Mammary epithelial cell (primary cell): ENCODE results near the gene ITGA5.

ENCODE experiments used
- EZH2 ChIP-seq: IDR thresholded peaks from 2 replicates; pipeline ENCODE4 v1.6.1; 2012; ENCODE audit warnings: low read length, inconsistent platforms, borderline replicate concordance
- TF ChIP-seq, protein P1 (sequence below), 2 donors: IDR thresholded peaks in 1 of 2; conservative IDR thresholded peaks in 1 of 2; 2 replicates each; pipeline ENCODE4 v1.5.1; 2011 to 2012; ENCODE audit warnings: inconsistent platforms in 2 of 2, low read length in 2 of 2, mild to moderate bottlenecking in 2 of 2, control low read depth in 1 of 2, low read depth in 1 of 2; ENCODE audit not compliant: insufficient read depth in 1 of 2; ENCODE audit errors: extremely low read depth in 1 of 2

DNA sequence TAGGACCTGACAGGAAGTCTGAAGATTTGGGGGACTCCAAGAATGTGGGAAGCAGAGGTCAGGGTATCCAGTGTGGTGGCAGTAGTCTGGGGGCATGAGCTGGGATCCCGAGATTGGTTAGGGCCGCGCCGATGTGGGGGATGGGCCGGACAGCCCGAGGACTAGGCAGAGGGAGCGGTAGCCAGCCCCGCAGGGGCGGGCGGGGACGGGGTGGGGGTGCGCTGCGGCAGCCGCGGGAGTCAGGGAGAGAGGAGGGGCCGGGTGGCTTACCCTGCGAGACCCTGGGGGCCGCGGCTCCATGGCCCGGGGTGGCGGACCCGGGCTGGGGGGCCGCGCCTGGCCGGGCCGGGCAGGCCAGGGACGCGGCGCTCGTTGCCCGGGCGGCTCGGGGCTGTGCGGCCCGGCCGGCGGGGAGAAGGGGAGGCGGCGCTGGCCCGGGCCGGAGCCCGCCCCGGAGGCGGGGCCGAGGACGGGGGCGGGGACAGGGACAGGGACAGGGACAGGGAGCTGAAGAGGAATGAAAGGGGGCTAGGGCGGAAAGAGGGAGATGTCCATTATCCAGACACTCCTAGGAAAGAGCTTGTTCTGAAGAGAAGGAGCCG is 40.2 kb downstream of the ITGA5 start:
- TF ChIP-seq, protein P1, sequence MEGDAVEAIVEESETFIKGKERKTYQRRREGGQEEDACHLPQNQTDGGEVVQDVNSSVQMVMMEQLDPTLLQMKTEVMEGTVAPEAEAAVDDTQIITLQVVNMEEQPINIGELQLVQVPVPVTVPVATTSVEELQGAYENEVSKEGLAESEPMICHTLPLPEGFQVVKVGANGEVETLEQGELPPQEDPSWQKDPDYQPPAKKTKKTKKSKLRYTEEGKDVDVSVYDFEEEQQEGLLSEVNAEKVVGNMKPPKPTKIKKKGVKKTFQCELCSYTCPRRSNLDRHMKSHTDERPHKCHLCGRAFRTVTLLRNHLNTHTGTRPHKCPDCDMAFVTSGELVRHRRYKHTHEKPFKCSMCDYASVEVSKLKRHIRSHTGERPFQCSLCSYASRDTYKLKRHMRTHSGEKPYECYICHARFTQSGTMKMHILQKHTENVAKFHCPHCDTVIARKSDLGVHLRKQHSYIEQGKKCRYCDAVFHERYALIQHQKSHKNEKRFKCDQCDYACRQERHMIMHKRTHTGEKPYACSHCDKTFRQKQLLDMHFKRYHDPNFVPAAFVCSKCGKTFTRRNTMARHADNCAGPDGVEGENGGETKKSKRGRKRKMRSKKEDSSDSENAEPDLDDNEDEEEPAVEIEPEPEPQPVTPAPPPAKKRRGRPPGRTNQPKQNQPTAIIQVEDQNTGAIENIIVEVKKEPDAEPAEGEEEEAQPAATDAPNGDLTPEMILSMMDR (conservative IDR thresholded peaks at IDR 0.05 in 1 of 2, IDR thresholded peaks at IDR 0.05 in 1 of 2; ENCODE audit: extremely low read depth in 1 of 2, insufficient read depth in 1 of 2, low read depth in 1 of 2, low read length in 2 of 2): no peak
- TF ChIP-seq EZH2: no peak
